Peyer's patch (tissue), 4 donors: ENCODE data around the gene MARF1.

Experiments used
- CTCF ChIP-seq, 6 experiments: fragments of 450-650 bp in 4 of 6; fragments of 200-600 bp in 2 of 6; sonication (generic) in 1 of 6; IDR thresholded peaks; one replicate each; pipeline ENCODE4 v1.5.1; 2017 to 2019; ENCODE audit warnings: antibody characterized with exemption in 6 of 6, mild to moderate bottlenecking in 3 of 6, moderate library complexity in 1 of 6
- POLR2A ChIP-seq, 2 donors: fragments of 450-650 bp; IDR thresholded peaks; one replicate each; pipeline ENCODE4 v1.5.1; 2017; ENCODE audit warnings: antibody characterized with exemption in 2 of 2, mild to moderate bottlenecking in 2 of 2, moderate library complexity in 2 of 2

- TF ChIP-seq CTCF (IDR thresholded peaks at IDR 0.05) (no peak), POLR2A (IDR thresholded peaks at IDR 0.05) (no peak)
These were observed 83.8 kb downstream of the MARF1 start for GRCh38 chr16:15559176-15559575.
